ENCODE measurements around the gene ZSCAN16. TPM values are rescaled to one million over a fixed set of nuclear protein-coding genes. Genes with fewer than 3 reads are reported as not detected.

The ZSCAN16 gene
- total RNA-seq, 8 experiments from 2014 or later: 1.6 to 19.7 (median 9.0) TPM

GRCh38 chr6:28136585-28137504 is 12.4 kb downstream of the ZSCAN16 start:
- peak; percentile 70 to 78 (median 74) for ATAC-seq (replicated peaks in 6 of 8)
- Histone ChIP-seq H3K4me3 (peak overlapping the region; percentile 58 to 85 (median 65)), H3K27ac (peak overlapping the region; percentile 83 to 88), H3K4me1 (replicated peaks in 1 of 2) (peaks cover 9 to 12% of the 10 kb centered on the region in 2 donors)
- in situ Hi-C loops (cut with MboI; ENCODE audit: low pct_unique_long_range_greater_than_20kb in 2 of 9, low sequenced_read_pairs in 9 of 9, unreplicated experiment in 9 of 9): loop anchor here in 4 of 9 experiments (10.0 to 25.0 kb wide), 3 partner anchors 125 to 225 kb away; partner anchors contain the start of genes NKAPL (in 1 of the 4), ZKSCAN4 (in 1 of the 4) and ZSCAN26 (in 1 of the 4)
- 0 to 3% (median 0%) methylated on average over 1 to 37 of the region's 58 CpGs for WGBS, 10 experiments

GRCh38 chr6:28137505-28137981 is 13.1 kb downstream of the ZSCAN16 start:
- in situ Hi-C loops (cut with MboI; ENCODE audit: low pct_unique_long_range_greater_than_20kb in 2 of 9, low sequenced_read_pairs in 9 of 9, unreplicated experiment in 9 of 9): loop anchor here in 4 of 9 experiments (10.0 to 25.0 kb wide), 3 partner anchors 125 to 225 kb away; partner anchors contain the start of genes NKAPL (in 1 of the 4), ZKSCAN4 (in 1 of the 4) and ZSCAN26 (in 1 of the 4)
- Histone ChIP-seq H3K4me3 (peak overlapping the region; percentile 58 to 85 (median 65)), H3K27ac (peak overlapping the region; percentile 83 to 88), H3K4me1 (replicated peaks in 1 of 2) (peaks cover 9 to 12% of the 10 kb centered on the region in 2 donors)
- WGBS, 10 experiments: 0 to 13% (median 0%) methylated on average over 1 to 6 of the region's 6 CpGs
- ATAC-seq (replicated peaks in 6 of 8): peak in 2 of 8 experiments; percentile 1

- no peak overlapping the region for H3K4me3 ChIP-seq
- WGBS, 10 experiments: 53 to 100% (median 79%) methylated on average over 1 to 9 of the region's 9 CpGs
- peaks cover 6 to 19% of the 10 kb centered on the region in 2 donors for H3K4me1 ChIP-seq (replicated peaks in 1 of 2)
- H3K27ac ChIP-seq: no peak overlapping the region
- ATAC-seq (replicated peaks in 6 of 8): no peak
- in situ Hi-C loops (cut with MboI; ENCODE audit: low pct_unique_long_range_greater_than_20kb in 2 of 9, low sequenced_read_pairs in 9 of 9, unreplicated experiment in 9 of 9): loop anchor here in 4 of 9 experiments (10.0 to 25.0 kb wide), 4 partner anchors 75 to 222 kb away; partner anchors contain the start of genes NKAPL (in 1 of the 4), ZKSCAN4 (in 1 of the 4) and ZSCAN26 (in 1 of the 4)
Observed at GRCh38 chr6:28139860-28140543, 15.6 kb downstream of the ZSCAN16 start.

- Histone ChIP-seq H3K4me1 (replicated peaks in 1 of 2) (peaks cover 3 to 14% of the 10 kb centered on the region in 2 donors), H3K4me3 (no peak overlapping the region), H3K27ac (no peak overlapping the region)
- 28 to 96% (median 71%) methylated on average over 2 to 5 of the region's 5 CpGs; no CpG with 5 or more reads in 3 of the 10 experiments for WGBS, 10 experiments
- ATAC-seq (replicated peaks in 6 of 8): no peak
- in situ Hi-C loops (cut with MboI; ENCODE audit: low pct_unique_long_range_greater_than_20kb in 2 of 9, low sequenced_read_pairs in 9 of 9, unreplicated experiment in 9 of 9): loop anchor here in 3 of 9 experiments (10.0 to 25.0 kb wide), 3 partner anchors 74 to 222 kb away; partner anchors contain the start of genes NKAPL (in 1 of the 3), ZKSCAN4 (in 1 of the 3) and ZSCAN26 (in 1 of the 3)
Observed at GRCh38 chr6:28140616-28141015, 16.2 kb downstream of the ZSCAN16 start.

- Histone ChIP-seq H3K4me3 (peak within 1 kb of the TSS; percentile 59 to 80 (median 74)), H3K27ac (peak within 1 kb of the TSS; percentile 49 to 84), H3K4me1 (replicated peaks in 1 of 2) (peaks cover 3 to 14% of the 10 kb centered on the region in 2 donors)
- ATAC-seq (replicated peaks in 6 of 8): peak; percentile 83 to 93 (median 92)
- in situ Hi-C loops (cut with MboI; ENCODE audit: low pct_unique_long_range_greater_than_20kb in 2 of 9, low sequenced_read_pairs in 9 of 9, unreplicated experiment in 9 of 9): loop anchor here in 3 of 9 experiments (10.0 to 25.0 kb wide), 3 partner anchors 73 to 221 kb away; partner anchors contain the start of genes NKAPL (in 1 of the 3), ZKSCAN4 (in 1 of the 3) and ZSCAN26 (in 1 of the 3)
- 0 to 3% (median 0%) methylated on average over 1 to 20 of the region's 52 CpGs for WGBS, 10 experiments
Observed at GRCh38 chr6:28141500-28142329, 17.3 kb downstream of the ZSCAN16 start, which contains the start of gene ZKSCAN8. Gene ZKSCAN8 (plus strand): TSS chr6:28141883. CDS start chr6:28148408, 6,525 bp downstream.

- WGBS, 10 experiments: 0 to 19% (median 4%) methylated on average over 1 to 4 of the region's 4 CpGs
- in situ Hi-C loops (cut with MboI; ENCODE audit: low pct_unique_long_range_greater_than_20kb in 2 of 9, low sequenced_read_pairs in 9 of 9, unreplicated experiment in 9 of 9): loop anchor here in 3 of 9 experiments (10.0 to 25.0 kb wide), 3 partner anchors 72 to 220 kb away; partner anchors contain the start of genes NKAPL (in 1 of the 3), ZKSCAN4 (in 1 of the 3) and ZSCAN26 (in 1 of the 3)
Observed at GRCh38 chr6:28142446-28142845, 18.0 kb downstream of the ZSCAN16 start.

GRCh38 chr6:28145231-28145630 is 20.8 kb downstream of the ZSCAN16 start:
- Histone ChIP-seq H3K4me1 (replicated peaks in 1 of 2) (peaks cover 0 to 9% of the 10 kb centered on the region in 2 donors), H3K4me3 (no peak overlapping the region), H3K27ac (no peak overlapping the region)
- ATAC-seq (replicated peaks in 6 of 8): no peak
- WGBS, 10 experiments: 86 to 100% (median 100%) methylated on average over 1 of the region's 1 CpG; no CpG with 5 or more reads in 4 of the 10 experiments
- in situ Hi-C loops (cut with MboI; ENCODE audit: low pct_unique_long_range_greater_than_20kb in 2 of 9, low sequenced_read_pairs in 9 of 9, unreplicated experiment in 9 of 9): loop anchor here in 3 of 9 experiments (10.0 to 25.0 kb wide), 3 partner anchors 70 to 217 kb away; partner anchors contain the start of genes NKAPL (in 1 of the 3), ZKSCAN4 (in 1 of the 3) and ZSCAN26 (in 1 of the 3)

More at GRCh38 chr6:28142446-28142845, 18.0 kb downstream of the ZSCAN16 start:
- ATAC-seq (replicated peaks in 6 of 8): no peak
- H3K27ac ChIP-seq: no peak overlapping the region
- peaks cover 3 to 14% of the 10 kb centered on the region in 2 donors for H3K4me1 ChIP-seq (replicated peaks in 1 of 2)
- H3K4me3 ChIP-seq: peak overlapping the region; percentile 59 to 80 (median 74)

GRCh38 chr6:28152531-28152930 is 28.1 kb downstream of the ZSCAN16 start:
- no peak for ATAC-seq (replicated peaks in 6 of 8)
- Histone ChIP-seq H3K4me3 (no peak overlapping the region), H3K27ac (no peak overlapping the region), H3K4me1 (replicated peaks in 1 of 2) (no peaks in the 10 kb centered on the region)
- in situ Hi-C loops (cut with MboI; ENCODE audit: low pct_unique_long_range_greater_than_20kb in 2 of 9, low sequenced_read_pairs in 9 of 9, unreplicated experiment in 9 of 9): no loop called here
- 75 to 100% (median 100%) methylated on average over 1 to 2 of the region's 2 CpGs for WGBS, 10 experiments

- Histone ChIP-seq H3K4me1 (replicated peaks in 1 of 2) (no peaks in the 10 kb centered on the region), H3K27ac (no peak overlapping the region), H3K4me3 (no peak overlapping the region)
- 100% methylated on average over 1 of the region's 1 CpG; no CpG with 5 or more reads in 7 of the 10 experiments for WGBS, 10 experiments
- in situ Hi-C loops (cut with MboI; ENCODE audit: low pct_unique_long_range_greater_than_20kb in 2 of 9, low sequenced_read_pairs in 9 of 9, unreplicated experiment in 9 of 9): no loop called here
- ATAC-seq (replicated peaks in 6 of 8): no peak
Observed at GRCh38 chr6:28153546-28153945, 29.1 kb downstream of the ZSCAN16 start.

GRCh38 chr6:28154357-28154756 is 29.9 kb downstream of the ZSCAN16 start:
- no peak for ATAC-seq (replicated peaks in 6 of 8)
- Histone ChIP-seq H3K4me3 (no peak overlapping the region), H3K27ac (no peak overlapping the region), H3K4me1 (replicated peaks in 1 of 2) (no peaks in the 10 kb centered on the region)
- in situ Hi-C loops (cut with MboI; ENCODE audit: low pct_unique_long_range_greater_than_20kb in 2 of 9, low sequenced_read_pairs in 9 of 9, unreplicated experiment in 9 of 9): no loop called here

- Histone ChIP-seq H3K4me1 (replicated peaks in 1 of 2) (no peaks in the 10 kb centered on the region), H3K27ac (no peak overlapping the region), H3K4me3 (no peak overlapping the region)
- no peak for ATAC-seq (replicated peaks in 6 of 8)
- in situ Hi-C loops (cut with MboI; ENCODE audit: low pct_unique_long_range_greater_than_20kb in 2 of 9, low sequenced_read_pairs in 9 of 9, unreplicated experiment in 9 of 9): no loop called here
- 80 to 100% (median 93%) methylated on average over 1 to 3 of the region's 3 CpGs for WGBS, 10 experiments
Observed at GRCh38 chr6:28158318-28158717, 33.9 kb downstream of the ZSCAN16 start.

All from motor neuron (in vitro differentiated cells).